GM18502 (cell line): Measurements from ENCODE around the gene SHCBP1.
"Not testable (repeated sequence)": the region's sequence is repeated elsewhere in the genome, so short reads cannot be mapped to it uniquely, and the experiment has no call there.

Source experiments
- ATAC-seq: cut with Tn5 transposase; IDR thresholded peaks from one replicate; pipeline ENCODE4 v1.9.1; 2021; ENCODE audit warnings: mild to moderate bottlenecking; ENCODE audit not compliant: unreplicated experiment, poor library complexity

SHCBP1 gene, protein sequence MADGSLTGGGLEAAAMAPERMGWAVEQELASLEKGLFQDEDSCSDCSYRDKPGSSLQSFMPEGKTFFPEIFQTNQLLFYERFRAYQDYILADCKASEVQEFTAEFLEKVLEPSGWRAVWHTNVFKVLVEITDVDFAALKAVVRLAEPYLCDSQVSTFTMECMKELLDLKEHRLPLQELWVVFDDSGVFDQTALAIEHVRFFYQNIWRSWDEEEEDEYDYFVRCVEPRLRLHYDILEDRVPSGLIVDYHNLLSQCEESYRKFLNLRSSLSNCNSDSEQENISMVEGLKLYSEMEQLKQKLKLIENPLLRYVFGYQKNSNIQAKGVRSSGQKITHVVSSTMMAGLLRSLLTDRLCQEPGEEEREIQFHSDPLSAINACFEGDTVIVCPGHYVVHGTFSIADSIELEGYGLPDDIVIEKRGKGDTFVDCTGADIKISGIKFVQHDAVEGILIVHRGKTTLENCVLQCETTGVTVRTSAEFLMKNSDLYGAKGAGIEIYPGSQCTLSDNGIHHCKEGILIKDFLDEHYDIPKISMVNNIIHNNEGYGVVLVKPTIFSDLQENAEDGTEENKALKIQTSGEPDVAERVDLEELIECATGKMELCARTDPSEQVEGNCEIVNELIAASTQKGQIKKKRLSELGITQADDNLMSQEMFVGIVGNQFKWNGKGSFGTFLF

DNA sequence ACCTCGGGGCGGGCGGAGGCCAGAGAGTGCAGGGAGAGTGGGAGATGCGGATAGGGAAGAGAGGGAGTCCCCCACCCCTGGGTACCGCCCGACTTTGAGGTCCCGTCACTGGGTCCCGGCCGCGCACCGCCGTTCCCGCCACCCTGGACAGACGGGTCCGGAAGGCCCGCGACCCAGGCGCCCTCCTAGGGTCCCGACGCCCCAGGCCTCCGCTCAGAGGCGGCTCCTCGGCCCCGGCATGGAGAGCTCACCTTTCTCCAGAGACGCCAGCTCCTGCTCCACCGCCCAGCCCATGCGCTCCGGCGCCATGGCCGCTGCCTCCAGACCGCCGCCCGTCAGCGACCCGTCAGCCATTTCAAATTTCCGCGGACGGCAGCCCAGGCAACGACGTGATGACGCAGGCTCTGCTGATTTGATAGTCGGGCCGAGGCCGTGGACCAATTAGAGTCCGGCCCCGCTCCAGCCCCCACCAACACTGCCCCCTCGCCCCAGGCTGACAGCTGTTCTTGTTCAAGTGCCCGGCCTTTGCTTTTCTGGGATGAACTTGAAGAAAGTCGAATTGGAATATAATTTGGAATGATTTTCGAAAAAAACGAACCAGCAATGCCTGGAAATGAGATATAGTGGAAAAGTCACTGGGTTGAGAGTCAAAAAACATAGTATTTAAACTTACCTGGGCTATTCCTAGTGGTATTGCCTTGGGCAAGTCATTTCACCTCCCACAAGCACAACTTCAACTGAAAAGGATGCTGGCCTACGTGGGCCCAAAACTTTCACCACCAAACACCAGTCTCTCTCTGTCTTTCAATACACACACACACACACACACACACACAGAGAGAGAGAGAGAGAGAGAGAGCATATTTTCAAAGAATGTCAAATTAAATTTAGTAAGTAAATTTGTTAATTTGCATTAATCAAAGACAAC lies at the start of gene SHCBP1:
SHCBP1 (minus strand) TSS at position 374 of the 928 bp plus-strand sequence; CDS start at position 354, 20 bp downstream.
- peak; percentile 92 for ATAC-seq

DNA sequence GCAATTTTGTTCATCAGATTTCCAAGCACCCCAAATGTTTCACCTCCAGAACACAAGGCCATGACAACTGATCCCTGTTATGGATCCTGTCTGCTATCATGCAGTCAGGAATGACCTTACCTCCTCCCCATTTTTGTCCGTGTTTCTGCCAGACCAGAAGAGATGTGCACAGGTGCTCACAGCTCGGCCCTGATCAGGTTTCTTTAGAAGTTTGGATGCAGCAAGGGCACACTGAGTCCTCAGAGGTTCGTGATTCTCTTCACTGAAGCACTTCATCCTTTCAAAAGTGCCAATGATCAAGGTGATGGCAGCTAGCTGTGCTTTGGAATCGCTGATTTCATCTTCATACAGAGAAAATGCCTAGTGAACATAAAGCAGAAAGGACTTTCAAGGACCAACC lies 40.9 kb upstream of the SHCBP1 start:
- no peak for ATAC-seq

DNA sequence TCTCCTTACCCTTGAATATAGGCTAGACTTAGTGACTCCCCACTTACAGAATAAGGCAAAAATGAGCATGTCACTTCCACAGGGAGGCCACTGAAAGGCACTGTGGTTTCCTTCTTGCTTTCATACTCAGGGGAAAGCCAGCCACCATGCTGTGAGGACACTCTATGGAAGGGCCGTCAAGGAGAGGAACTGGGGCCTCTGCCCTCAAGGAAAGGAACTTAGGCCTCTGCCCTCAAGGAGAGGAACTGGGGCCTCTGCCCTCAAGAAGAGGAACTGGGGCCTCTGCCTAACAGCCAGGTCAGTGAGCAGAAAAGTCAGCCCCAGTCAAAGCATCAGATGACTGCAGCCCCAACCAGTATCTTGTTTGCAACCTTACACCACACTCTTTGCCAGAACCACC lies 37.7 kb upstream of the SHCBP1 start:
- peak; percentile 95 for ATAC-seq

DNA sequence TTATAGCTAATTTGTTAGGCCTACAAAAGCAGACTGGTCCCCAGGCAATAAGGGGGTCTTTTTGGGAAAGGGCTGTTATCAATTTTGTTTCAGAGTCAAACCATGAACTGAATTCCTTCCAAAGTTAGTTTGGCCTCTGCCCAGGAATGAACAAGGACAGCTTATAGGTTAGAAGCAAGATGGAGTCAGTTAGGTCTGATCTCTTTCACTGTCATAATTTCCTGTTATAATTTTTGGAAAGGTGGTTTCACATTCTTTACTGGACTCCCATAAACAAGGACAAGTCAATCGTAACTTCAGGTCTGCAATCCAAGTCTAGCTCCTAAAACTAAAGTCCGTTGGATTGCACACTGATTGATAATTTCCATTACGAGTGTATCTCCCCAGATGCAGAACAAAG lies 30.1 kb upstream of the SHCBP1 start:
- ATAC-seq, result no peak

DNA sequence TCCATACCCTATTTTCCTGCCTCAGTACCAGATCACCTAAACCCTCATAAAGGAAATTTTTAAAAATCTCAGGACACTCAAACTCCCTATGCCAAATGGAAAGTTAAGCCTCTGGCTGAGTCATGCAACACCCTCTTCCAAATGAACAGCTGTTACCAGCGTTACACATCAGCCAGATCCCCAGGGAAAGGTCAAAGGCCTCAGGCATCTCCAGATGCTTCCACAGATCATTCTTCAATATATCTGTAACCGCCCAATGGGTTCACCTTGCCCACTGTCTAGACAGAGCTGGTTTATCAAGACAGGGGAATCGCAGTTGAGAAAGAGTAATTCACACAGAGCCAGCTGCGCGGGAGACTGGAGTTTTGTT lies 29.1 kb upstream of the SHCBP1 start:
- ATAC-seq, result no peak

DNA sequence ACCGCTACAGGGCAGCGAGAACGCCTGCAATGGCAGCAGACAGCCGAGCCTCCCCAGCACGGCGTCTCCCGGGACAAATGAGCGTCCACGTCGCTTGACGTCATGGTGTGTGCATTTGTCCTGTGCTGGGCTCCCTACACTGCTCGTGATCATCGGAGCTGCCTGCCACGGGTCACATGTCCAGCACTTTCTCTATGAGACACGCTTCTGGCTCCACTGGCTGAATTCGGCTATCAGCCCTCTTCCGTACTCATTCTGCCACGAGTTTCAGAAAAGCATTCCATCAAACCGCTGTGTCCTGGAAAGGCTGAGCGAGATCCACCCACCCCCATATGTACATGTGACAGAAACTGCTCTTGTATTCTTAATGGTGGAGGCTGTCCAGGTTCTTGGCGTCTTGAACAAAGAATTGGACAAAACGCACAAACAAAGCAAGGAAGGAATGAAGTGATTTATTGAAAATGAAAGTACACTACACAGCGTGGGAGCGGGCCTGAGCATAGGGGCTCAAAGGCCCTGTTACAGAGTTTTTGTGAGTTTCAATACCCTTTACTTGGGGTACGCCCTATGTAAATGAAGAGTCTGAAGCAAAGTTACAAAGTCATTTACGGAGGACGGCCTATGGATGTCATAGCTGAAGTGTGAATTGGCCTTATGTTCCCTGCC lies 28.5 kb upstream of the SHCBP1 start:
- no peak for ATAC-seq

DNA sequence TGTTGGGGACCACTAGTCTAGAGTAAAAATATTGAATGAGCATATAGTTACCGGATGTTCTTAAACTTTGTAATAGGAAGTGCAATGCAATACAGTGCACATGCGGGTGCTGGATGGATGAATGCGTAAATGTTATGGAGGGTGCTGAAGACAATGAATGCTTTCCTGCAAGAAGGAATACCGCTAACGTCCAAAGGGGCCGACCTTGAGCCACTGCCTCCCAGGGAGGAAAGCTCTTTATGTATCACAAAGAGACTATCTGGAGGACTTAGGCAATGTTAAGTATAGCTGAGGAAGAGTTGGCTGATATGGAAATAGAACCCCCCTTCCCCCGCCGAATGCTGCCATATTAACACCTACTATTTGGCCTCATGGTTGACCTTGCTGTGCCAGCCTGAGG lies 27.5 kb upstream of the SHCBP1 start:
- no peak for ATAC-seq

DNA sequence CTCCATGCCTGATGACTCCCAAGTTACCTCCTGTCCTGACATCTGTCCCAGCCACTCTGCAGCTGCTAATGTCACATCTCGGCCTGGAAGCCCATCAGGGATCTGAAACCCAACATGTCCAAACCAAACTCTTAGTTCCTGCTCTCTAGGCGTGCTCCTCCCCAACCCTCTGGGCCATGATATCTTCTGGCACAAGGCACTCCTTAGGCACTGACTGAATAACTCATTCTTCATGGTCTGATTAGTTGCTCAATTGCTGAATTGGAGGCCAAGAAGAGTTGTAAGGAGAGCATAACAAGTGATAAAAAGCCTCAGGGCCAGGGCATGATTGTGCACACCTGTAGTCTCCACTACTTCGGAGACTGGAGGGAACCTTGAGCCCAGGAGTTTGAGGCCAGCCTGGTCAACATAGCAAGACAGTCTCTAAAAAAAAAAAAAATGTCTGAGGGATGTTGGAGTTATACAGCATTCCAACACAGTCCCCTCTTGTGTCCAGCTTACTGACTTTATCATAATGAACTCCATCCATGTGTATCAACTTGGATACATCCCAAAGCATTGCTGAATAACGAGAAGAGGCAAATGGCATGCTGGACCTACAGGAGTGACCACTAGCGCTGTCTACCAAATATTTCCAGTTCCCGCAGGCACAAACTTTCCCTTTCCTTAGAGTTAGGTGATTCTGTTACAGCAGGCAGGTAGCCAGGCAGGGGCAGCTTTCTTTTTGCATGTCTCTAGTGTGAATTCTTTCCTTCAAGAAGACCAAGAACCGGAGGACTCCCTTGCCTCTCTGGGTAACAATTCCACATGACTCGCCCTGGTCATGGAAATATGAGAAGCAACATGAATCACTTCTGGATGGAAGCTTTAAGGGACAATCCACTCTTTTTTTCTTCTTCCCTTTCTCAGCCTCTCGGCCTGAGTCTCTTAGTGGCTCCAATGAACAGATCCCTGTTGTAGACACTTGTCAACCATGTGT lies 18.1 kb upstream of the SHCBP1 start:
- ATAC-seq, result no peak

DNA sequence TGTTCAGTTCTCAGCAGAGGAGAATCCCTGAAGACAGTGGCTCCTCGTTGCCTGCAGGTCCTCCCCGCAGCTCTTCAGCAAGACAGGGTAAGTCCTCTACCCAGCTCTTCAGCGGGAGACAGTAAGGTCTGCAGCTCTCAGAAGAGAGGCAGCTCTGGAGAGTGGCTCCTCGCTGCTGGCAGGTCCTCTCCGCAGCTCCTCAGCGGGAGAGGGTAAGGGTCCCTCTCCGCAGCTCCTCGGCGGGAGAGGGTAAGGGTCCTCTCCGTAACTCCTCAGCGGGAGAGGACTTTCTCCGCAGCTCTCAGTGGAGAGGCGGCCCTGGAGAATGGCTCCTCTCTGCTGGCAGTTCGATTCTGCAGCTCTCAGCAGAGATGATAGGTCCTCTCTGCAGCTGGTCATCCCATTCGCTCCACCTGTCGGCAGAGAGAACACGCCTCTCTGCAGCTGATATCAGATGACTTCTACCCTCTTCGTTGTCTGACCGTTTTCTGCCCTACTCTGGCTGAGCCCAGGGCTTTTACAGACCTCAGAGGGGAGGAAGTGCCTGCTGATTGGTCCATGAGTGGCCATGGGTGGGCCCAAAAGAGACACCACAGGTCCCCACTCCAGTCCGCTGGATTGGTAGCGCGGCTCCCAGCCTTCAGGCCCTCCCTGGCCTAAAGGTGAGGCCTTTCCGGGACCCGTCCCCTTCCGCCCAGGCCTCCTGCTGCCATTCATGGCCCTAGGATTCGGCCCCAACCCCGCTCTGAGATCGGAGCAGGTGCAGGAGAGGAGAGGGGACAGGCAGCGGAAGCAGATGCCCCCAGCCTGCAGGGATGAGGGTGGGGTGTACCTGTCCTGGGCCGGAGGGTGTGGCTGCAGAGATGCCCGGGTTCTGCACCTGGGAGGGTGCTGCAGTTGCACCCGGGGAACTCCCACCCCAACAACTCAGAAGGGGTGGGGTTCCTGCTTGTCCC lies 11.9 kb upstream of the SHCBP1 start:
- ATAC-seq, result peak; percentile 45

DNA sequence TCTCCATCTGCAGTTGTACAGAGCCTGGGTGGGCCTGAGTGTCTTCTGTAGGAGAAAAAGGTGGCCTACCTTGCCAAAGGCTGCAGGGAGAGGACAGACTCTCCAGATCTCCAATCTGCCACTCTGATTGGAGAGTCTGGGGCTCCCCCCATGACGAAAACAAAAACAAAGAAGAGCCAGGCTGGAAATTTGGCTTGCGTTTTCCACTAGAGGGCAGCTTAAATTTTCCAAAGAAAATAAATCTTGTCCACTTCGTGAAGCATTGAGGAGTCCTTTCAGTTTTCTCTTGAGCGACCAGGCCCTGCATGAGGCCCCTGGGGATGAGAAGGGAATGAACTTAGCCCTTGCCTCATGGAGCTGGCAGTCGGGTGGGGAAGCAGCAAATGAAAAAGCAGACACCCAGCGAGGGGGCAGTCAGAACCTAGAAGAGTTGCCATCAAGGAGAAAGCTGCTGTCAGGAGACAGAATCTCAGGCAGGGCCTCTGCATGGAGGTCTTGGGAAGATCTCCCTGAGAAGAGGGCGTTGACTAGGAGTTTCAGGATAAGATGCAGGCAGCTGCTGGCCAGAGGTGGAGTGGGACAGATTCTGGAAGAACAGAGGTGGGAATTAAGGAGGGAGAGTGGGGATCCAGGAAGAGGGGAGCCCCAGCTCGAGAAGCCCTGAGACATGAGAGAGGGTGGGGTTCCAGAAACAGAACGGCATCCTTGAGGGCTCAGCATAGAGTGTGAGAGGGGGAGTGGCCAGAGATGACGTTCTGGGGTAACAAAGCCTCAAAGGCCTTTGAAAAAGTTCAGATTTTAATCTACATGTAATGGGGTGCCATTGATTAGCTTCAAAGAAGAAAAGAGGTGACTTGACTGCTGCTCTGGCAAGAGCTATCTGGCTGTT lies 8.4 kb upstream of the SHCBP1 start:
- ATAC-seq, result no peak

DNA sequence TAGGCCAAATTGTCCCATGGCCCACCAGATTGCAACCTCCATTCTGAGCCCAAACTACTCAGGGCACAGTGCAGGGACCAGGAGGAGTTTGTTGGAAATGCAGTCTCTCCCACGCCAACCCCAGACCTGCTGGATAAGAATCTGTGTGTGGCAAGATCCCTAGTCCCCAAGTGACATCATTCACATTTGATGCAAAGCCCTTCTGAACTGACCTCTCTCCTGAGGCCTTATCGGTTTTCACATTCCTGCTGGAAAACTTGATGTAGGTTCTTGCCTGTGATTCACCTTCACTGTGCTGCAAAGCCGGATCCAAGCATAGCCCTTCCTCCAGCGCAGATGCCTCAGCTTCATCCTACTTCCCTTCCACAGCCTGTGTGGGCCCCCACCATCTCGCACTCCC lies 6.6 kb upstream of the SHCBP1 start:
- ATAC-seq, result no peak

DNA sequence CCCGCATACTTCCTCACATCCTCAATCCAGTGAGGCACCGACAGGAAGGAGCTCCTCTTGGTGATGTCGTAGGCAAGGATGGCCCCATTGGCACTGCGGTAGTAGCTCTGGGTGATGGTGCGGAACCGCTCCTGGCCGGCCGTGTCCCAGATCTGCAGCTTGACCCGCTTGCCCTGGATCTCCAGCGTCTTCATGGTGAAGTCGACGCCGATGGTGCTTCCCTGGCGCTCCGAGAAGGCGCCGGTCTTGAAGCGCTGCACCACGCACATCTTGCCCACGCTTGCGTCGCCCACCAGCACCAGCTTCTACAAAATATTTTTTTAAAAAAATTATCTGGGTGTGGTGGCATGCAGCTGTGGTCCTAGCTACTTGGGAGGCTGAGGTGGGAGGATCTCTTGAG lies 5.5 kb upstream of the SHCBP1 start:
- not testable (repeated sequence) for ATAC-seq

DNA sequence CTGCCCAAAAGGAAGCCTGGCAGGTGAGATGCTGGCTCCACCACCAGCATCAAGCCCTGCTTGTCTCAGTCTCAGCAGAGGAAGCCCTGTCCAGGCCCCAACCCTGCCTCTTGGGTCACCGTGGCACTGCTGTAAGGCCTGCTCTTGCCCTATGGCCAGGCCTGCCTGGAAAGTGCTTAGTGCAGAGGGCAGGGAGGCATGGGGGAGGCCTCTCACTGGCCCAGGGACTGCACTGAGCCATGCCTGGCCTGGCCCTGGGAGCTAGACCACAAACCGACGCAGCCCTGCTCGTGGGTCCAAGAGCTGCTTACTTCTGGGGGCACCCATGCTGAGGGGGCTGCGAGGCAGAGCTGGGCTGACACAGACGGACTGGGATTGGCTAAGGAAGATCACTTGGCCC lies 3.7 kb upstream of the SHCBP1 start:
- ATAC-seq, result not testable (repeated sequence)

DNA sequence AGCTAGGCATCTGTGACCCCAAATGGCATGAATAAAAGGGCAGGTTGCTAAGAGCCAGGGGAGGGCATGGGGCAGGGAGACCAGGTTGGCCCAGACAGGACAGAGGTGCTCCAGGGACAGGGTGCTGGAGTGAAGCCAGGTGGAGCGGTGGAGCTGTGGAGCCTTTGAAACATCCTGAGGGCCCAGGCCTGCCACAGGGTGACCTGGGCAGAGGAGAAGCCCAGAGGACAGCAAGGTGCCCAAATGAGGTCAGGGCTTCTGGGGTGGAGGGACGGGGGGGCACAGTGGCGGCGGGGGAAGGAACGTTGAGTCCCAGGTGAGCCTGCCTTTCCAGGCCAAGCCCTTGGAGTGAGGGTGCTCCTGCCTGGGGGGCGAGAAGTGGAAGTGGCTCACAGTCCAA lies 2.5 kb upstream of the SHCBP1 start:
- not testable (repeated sequence) for ATAC-seq

DNA sequence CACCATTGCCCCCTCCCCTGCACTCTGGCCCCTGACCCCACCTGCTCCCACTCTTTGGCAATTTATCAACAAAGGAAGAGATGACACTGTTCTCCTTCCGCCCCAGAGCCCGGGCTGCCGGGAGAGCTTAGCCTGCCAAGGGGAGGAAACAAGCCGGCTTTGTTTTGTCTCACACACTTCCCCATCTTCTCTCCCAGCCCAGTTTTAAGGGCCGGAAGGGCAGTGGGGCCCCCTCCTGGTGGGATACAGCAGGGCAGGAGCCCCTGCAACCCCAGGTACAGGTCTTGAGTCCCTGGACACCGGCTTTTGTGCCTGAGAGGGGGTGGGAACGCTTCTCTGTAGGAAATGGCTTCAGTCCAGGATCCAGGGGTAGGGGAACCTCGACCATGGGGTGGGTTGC lies 2.1 kb upstream of the SHCBP1 start:
- not testable (repeated sequence) for ATAC-seq

DNA sequence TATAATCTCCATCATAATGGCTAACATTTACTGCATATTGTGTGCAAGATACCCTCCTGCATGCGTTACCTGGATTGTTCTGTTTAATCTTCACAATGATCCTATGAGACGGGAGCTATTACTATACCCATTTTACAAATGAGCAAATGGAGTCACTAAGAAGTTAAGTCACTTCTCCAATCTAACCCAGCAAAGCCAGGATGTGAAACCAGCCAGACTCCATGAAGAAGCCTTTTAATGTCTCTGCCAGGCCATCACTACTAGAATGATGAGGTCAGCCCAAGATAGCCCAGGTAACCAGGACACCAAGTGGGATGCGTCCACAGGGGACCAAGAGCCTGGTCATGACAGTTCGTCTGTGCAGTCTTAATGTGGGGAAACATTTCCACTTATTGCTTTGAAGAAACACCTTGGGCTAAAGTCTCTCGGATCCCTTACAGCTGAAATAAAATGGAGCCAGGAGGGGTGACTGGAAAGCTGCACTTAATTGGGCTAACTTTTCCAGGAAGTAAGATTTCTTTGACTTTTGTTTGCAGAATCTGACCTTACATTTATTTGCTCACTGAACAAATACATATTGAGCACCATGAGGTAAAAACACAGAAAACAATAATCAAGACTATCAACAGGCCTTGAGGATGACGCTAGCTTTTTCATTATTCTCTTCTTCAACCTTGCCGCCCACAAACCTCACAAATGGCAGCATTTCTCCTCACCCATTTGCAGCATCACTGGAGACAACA lies 926 bp upstream of the SHCBP1 start:
- ATAC-seq, result no peak
